OCI-LY3 (cell line): ENCODE data around the gene HIVEP3.

Experiments
- EZH2phosphoT487 ChIP-seq: fragments of 200-600 bp; shearing (Covaris generic); IDR thresholded peaks from 2 replicates; pipeline ENCODE4 v1.6.1; 2018; ENCODE audit warnings: antibody characterized with exemption, mixed run types, low read depth
- TF ChIP-seq, protein P1 (sequence below): fragments of 200-600, 300-600 bp; sonication (generic); IDR thresholded peaks from 2 replicates; pipeline ENCODE4 v1.5.1; 2014; ENCODE audit warnings: antibody characterized with exemption, low read length, low read depth

DNA sequence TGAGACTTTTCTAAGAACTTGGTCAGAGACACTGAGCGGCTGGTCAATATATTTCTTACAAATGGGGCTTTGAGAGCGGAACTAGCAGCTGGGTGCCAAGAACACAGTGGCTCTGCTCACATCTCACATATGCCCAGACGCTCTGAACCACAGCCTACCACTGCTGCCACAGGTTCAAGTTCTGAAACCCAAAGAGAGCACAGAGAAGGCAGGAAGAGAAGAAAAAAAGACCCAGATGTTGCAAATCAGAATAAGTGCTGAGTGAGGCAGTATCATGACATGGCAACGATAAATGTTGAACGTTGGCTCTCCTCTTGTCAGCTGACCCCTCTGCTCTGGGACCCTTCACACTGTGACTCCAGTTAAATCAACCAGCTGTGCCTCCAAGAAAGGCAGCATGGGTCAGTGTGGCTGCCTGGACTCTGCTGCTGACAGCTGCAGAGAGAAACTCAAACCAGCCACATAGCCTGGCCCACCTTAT is 26.4 kb downstream of the HIVEP3 start:
- TF ChIP-seq, protein P1, sequence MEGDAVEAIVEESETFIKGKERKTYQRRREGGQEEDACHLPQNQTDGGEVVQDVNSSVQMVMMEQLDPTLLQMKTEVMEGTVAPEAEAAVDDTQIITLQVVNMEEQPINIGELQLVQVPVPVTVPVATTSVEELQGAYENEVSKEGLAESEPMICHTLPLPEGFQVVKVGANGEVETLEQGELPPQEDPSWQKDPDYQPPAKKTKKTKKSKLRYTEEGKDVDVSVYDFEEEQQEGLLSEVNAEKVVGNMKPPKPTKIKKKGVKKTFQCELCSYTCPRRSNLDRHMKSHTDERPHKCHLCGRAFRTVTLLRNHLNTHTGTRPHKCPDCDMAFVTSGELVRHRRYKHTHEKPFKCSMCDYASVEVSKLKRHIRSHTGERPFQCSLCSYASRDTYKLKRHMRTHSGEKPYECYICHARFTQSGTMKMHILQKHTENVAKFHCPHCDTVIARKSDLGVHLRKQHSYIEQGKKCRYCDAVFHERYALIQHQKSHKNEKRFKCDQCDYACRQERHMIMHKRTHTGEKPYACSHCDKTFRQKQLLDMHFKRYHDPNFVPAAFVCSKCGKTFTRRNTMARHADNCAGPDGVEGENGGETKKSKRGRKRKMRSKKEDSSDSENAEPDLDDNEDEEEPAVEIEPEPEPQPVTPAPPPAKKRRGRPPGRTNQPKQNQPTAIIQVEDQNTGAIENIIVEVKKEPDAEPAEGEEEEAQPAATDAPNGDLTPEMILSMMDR: no peak
- TF ChIP-seq EZH2phosphoT487: no peak
